HG02798 (cell line): ENCODE results near the gene ZNF606.

Experiments used
- ATAC-seq: cut with Tn5 transposase; IDR thresholded peaks from one replicate; pipeline ENCODE4 v1.9.1; 2021; ENCODE audit warnings: mild to moderate bottlenecking; ENCODE audit not compliant: unreplicated experiment, poor library complexity

Gene ZNF606

DNA sequence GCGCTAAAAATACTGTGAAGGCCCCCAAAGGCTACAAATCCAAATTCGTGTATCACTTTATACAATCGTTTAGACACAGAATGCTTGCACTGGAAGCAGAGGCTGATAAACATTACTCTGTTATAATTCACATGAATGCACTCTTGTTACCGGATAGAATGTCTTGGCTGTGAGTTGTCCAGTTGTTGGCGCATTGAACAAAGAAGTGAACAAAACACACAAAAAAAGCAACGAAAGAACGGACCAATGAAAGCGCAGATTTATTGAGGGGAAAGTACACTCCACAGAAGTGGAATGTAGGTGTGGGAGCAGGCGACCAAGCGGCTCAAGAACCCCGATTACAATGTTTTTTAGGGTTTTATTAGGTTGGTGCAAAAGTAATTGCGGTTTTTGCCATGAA lies 66.9 kb downstream of the ZNF606 start:
- ATAC-seq: no peak

DNA sequence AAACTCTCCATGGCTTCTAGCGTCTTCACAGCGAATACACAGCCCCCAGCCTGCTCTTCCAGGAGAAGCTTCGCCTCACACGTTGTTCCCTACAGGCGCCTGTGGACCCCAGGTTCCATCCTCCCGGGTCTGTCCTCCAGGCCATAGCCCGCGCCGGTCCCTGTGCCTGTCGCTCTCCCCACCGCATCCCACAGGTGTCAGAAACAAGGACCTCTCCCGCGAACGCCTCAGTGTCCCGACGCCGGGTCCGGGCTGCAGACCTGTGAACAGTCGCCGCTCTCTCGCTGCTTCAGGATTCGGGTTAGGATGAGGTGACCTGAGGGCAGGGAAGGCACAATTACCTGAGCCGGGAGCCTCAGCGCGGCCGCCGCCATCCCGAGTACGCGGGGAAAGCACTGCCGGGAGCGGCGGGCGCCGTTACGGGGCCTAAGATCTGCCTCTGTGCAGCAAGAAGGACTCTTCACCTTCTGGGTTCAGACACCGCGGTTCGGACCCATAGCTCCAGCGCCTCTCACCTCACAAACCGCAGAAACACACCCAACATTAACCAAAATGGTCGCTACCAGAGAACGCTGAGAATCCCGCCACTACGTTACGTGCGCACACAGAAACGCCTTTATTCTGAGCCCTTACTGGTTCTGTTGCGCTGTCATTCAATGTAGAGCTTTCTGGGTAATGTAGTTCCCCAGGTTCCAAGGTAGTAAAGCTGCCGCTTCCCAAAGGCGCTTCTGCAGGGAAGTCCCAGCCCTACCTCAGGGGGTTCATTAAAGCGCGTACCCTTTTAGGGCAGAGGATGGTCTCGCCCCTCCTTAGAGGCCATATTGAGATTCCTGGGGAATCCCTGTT lies 67.6 kb downstream of the ZNF606 start, which contains the start of gene ZNF418:
Gene ZNF418, minus strand, starts transcription at position 583 of the 846 bp plus-strand sequence. CDS start 1,580 bp downstream, outside the sequence.
- ATAC-seq: peak; percentile 48

DNA sequence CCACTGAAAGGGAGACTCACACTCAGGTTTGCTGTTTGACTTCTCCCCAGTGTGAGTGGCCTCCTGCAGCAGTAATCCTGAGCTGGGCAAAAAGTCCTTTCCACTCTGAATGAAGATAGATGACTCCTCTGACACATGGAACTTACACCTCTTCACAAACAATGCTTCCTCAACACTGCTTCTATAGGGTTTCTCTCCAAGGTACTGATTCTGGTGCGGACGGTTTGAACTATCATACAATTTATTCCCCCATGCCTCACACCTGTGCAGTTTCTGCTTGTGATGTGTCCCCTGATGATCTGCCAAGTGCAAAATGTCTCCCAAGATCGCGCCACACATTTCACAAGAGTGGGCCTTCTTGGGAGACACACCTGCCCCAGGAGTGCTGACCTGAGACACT lies 75.0 kb downstream of the ZNF606 start:
- ATAC-seq: no peak
